SK-N-SH (cell line): Measurements from ENCODE around the gene GPR146. TPM values are rescaled to one million over a fixed set of nuclear protein-coding genes. Genes with fewer than 3 reads are reported as not detected.
A peak's percentile ranks its signal among the peaks of the same experiment; 100 is the strongest.

ENCODE experiments used
- CTCF ChIA-PET: fragments of 300-600, 350-600 bp; formaldehyde crosslinking; extraction: SDS; loops from one replicate; lab custom pipeline; 2021; lab: Yijun Ruan, JAX
- POLR2A ChIA-PET: fragments of 350-600 bp; sonication (Branson Sonifier 250); formaldehyde crosslinking; extraction: SDS; loops from one replicate; lab custom pipeline; 2020; ENCODE audit warnings: antibody characterized with exemption, inconsistent platforms; lab: Yijun Ruan, JAX
- DNase-seq: peaks from one replicate; pipeline ENCODE4 v3.0.0; 2012
- H2AFZ ChIP-seq: fragments of 200-600 bp; sonication (generic); 2 replicates; pipeline ENCODE4 v1.8.1; 2016; ENCODE audit warnings: antibody characterized with exemption, mild to moderate bottlenecking, low read depth
- H3F3A ChIP-seq: fragments of 200-600 bp; sonication (generic); replicated peaks from 2 replicates; pipeline ENCODE3; 2016; ENCODE audit warnings: antibody characterized with exemption, mild to moderate bottlenecking; ENCODE audit not compliant: insufficient read depth
- H3K27ac ChIP-seq, 2 experiments: fragments of 200-500 bp in 1 of 2; fragments of 200-600 bp in 1 of 2; sonication (Bioruptor generic) in 1 of 2; sonication (generic), shearing (Covaris generic) in 1 of 2; 2 replicates each; pipeline versions ENCODE4 v1.5.1 to v1.6.1; 2014 to 2016; ENCODE audit warnings: low read depth in 2 of 2, inconsistent platforms in 1 of 2, low read length in 1 of 2, mild to moderate bottlenecking in 1 of 2, mixed read lengths in 1 of 2
- H3K27me3 ChIP-seq: fragments of 200-600 bp; sonication (generic), shearing (Covaris generic); 2 replicates; pipeline ENCODE4 v1.6.1; 2016; ENCODE audit warnings: mixed run types; ENCODE audit not compliant: insufficient read depth
- H3K36me3 ChIP-seq, 2 experiments: fragments of 200-500 bp in 1 of 2; fragments of 200-600 bp in 1 of 2; sonication (Bioruptor generic) in 1 of 2; sonication (generic) in 1 of 2; replicated peaks in 1 of 2; 2 replicates each; pipeline versions ENCODE3 to v1.5.1; 2014 to 2016; ENCODE audit warnings: low read length in 1 of 2, mild to moderate bottlenecking in 1 of 2; ENCODE audit not compliant: insufficient read depth in 2 of 2, control insufficient read depth in 1 of 2
- H3K4me1 ChIP-seq, 2 experiments: fragments of 200-500 bp in 1 of 2; fragments of 200-600 bp in 1 of 2; sonication (Bioruptor generic) in 1 of 2; sonication (generic), shearing (Covaris generic) in 1 of 2; 2 replicates each; pipeline versions ENCODE4 v1.5.1 to v1.6.1; 2014 to 2016; ENCODE audit warnings: low read depth in 1 of 2, low read length in 1 of 2, mixed run types in 1 of 2; ENCODE audit not compliant: insufficient read depth in 2 of 2, control insufficient read depth in 1 of 2
- H3K4me2 ChIP-seq: fragments of 200-600 bp; sonication (generic), shearing (Covaris generic); 2 replicates; pipeline ENCODE4 v1.6.1; 2017; ENCODE audit warnings: mixed run types
- H3K4me3 ChIP-seq, 2 experiments: fragments of 200-500 bp in 1 of 2; fragments of 200-600 bp in 1 of 2; sonication (Bioruptor generic) in 1 of 2; sonication (generic), shearing (Covaris generic) in 1 of 2; 2 replicates each; pipeline versions ENCODE4 v1.5.1 to v1.8.1; 2014 to 2016; ENCODE audit warnings: low read depth in 2 of 2, inconsistent platforms in 1 of 2, low read length in 1 of 2, mild to moderate bottlenecking in 1 of 2, mixed read lengths in 1 of 2, moderate library complexity in 1 of 2
- H3K79me2 ChIP-seq: fragments of 200-600 bp; sonication (generic); 2 replicates; pipeline ENCODE4 v1.8.1; 2017; ENCODE audit warnings: mild to moderate bottlenecking; ENCODE audit not compliant: insufficient read depth
- H3K9ac ChIP-seq: fragments of 200-600 bp; sonication (generic); 2 replicates; pipeline ENCODE4 v1.6.1; 2017; ENCODE audit warnings: mixed run types
- H3K9me2 ChIP-seq: fragments of 200-600 bp; sonication (generic); 2 replicates; pipeline ENCODE4 v1.6.1; 2017; ENCODE audit warnings: mixed run types
- H3K9me3 ChIP-seq: fragments of 200-600 bp; sonication (generic); 2 replicates; pipeline ENCODE4 v1.6.1; 2017; ENCODE audit warnings: mixed run types, mild to moderate bottlenecking, moderate library complexity
- H4K20me1 ChIP-seq: fragments of 200-600 bp; sonication (generic); 2 replicates; pipeline ENCODE4 v1.6.1; 2017; ENCODE audit warnings: mild to moderate bottlenecking, mixed run types; ENCODE audit not compliant: insufficient read depth
- EP300 ChIP-seq, 2 experiments: IDR thresholded peaks; 2 replicates each; pipeline versions ENCODE4 v1.4.0 to v1.6.1; 2012; ENCODE audit warnings: borderline replicate concordance in 1 of 2, low read depth in 1 of 2, low read length in 1 of 2
- FOSL2 ChIP-seq: IDR thresholded peaks from 2 replicates; pipeline ENCODE4 v1.4.0; 2012; ENCODE audit warnings: low read depth, mild to moderate bottlenecking, moderate library complexity, borderline replicate concordance
- FOXM1 ChIP-seq: IDR thresholded peaks from 2 replicates; pipeline ENCODE4 v1.4.0; 2012; ENCODE audit warnings: low read depth, mild to moderate bottlenecking
- GABPA ChIP-seq: IDR thresholded peaks from 2 replicates; pipeline ENCODE4 v1.4.0; 2012; ENCODE audit warnings: low read depth, mild to moderate bottlenecking
- GATA2 ChIP-seq: sonication (generic); formaldehyde crosslinking; IDR thresholded peaks from 2 replicates; pipeline ENCODE4 v1.5.0; 2020; ENCODE audit warnings: mild to moderate bottlenecking, missing genetic modification reagents
- JUND ChIP-seq: IDR thresholded peaks from 2 replicates; pipeline ENCODE4 v1.4.0; 2012
- NRF1 ChIP-seq: IDR thresholded peaks from 2 replicates; pipeline ENCODE4 v1.6.1; 2012; ENCODE audit warnings: low read depth, mild to moderate bottlenecking, low read length
- RAD21 ChIP-seq: IDR thresholded peaks from 2 replicates; pipeline ENCODE4 v1.6.1; 2012; ENCODE audit warnings: mild to moderate bottlenecking, low read length
- RCOR1 ChIP-seq: fragments of 150-350 bp; IDR thresholded peaks from 2 replicates; pipeline ENCODE4 v1.6.1; 2017; ENCODE audit warnings: antibody characterized with exemption, low read length
- RFX5 ChIP-seq: IDR thresholded peaks from 2 replicates; pipeline ENCODE4 v1.6.1; 2012; ENCODE audit warnings: mild to moderate bottlenecking, improper control_type of control experiment, low read length
- RXRA ChIP-seq: IDR thresholded peaks from 2 replicates; pipeline ENCODE4 v1.4.0; 2012; ENCODE audit warnings: low read depth, mild to moderate bottlenecking, borderline replicate concordance
- SIN3A ChIP-seq: IDR thresholded peaks from 2 replicates; pipeline ENCODE4 v1.6.1; 2012; ENCODE audit warnings: low read depth, mild to moderate bottlenecking, low read length, moderate library complexity, borderline replicate concordance
- TAF1 ChIP-seq: IDR thresholded peaks from 2 replicates; pipeline ENCODE4 v1.6.1; 2012; ENCODE audit warnings: low read depth, mild to moderate bottlenecking, low read length, moderate library complexity, borderline replicate concordance
- WGBS: methylation state at CpG from one replicate; pipeline ENCODE4 v1.1.6; 2017; ENCODE audit warnings: low lambda C conversion rate; 5-methylcytosine and 5-hydroxymethylcytosine counted together
- polyA plus RNA-seq, 3 experiments: library from polyadenylated mRNA; depleted of rRNA; stranded (reverse); fragments of >200 nt; gene quantifications; 2 replicates each; pipeline ENCODE4 v1.2.3, GENCODE V29; 2012
- TF ChIP-seq, protein P1 (sequence below): IDR thresholded peaks from 2 replicates; pipeline ENCODE4 v1.4.0; 2012; ENCODE audit warnings: low read depth
- TF ChIP-seq, protein P2 (sequence below): IDR thresholded peaks from 2 replicates; pipeline ENCODE4 v1.6.1; 2012; ENCODE audit warnings: mild to moderate bottlenecking, low read depth, low read length, moderate library complexity
- TF ChIP-seq, protein P3 (sequence below): IDR thresholded peaks from 2 replicates; pipeline ENCODE4 v1.4.0; 2012; ENCODE audit warnings: low read depth, borderline replicate concordance
- TF ChIP-seq, protein P4 (sequence below): fragments of 150-350 bp; IDR thresholded peaks from 2 replicates; pipeline ENCODE4 v1.6.1; 2016; ENCODE audit warnings: mild to moderate bottlenecking, low read depth, low read length
- TF ChIP-seq, protein P5 (sequence below): fragments of 200-600 bp; sonication (generic); IDR thresholded peaks from 2 replicates; pipeline ENCODE4 v1.6.1; 2017; ENCODE audit warnings: antibody characterized with exemption, mild to moderate bottlenecking, moderate library complexity
- TF ChIP-seq, protein P6 (sequence below): IDR thresholded peaks from 2 replicates; pipeline ENCODE4 v1.4.0; 2012; ENCODE audit warnings: low read depth, borderline replicate concordance

GPR146 gene
- polyA plus RNA-seq, 1 of the 3 experiments (the other 2 are of a cell fraction) = 1.4 TPM

DNA sequence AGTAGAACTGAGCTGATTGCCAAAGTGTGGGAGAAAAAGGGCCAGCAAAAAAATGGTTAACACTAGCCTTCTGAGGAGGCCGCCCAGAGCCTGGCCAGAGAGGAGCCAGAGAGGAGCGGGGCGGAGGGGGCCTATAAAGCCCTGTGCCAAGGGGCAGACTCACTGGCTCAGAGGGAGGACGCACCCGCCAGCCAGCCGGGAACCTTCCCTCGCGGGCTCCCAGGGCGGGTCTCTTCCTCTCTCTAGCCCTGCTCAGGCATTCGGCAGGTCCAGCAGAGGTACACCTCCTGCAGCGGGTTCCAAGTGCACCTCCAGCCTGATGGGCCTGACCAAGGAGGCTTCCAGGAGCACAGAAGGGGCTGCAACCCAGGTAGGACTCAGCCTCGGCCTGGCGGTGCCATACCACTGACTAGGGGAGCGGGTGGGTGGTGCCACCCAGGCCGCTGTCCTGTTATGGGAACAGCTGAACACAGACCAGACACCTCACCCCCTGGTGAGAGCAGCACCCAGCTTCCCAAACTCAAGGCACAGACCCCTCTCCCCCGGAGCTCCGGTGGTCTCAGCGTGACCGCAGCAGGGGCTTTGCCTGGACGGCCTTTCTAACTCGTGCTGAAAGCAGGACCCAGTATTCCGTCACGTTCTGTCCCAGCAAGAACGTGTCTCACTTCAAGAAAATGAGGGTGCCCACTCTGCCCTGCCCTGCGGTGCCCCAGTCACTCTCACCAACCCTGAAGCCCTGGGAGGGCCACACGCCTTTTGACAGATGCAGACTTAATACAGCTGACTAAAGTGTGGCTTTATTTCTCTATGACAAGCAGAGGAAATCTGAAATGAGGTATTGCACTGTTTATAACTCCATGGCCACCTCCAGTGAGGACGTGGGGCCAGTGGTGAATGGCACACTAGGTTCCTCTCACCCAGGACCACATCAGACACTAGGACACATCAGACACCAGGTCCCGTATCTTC lies 43.9 kb downstream of the GPR146 start, which contains the start of gene GPER1:
Gene GPER1, plus strand, starts transcription at position 162 of the 969 bp plus-strand sequence. CDS start 3,616 bp downstream, outside the sequence.
- ChIA-PET POLR2A (no interaction called here), CTCF (interaction anchor here (0.8 to 8.0 kb wide), 29 partner anchors 8 to 179 kb away, joined by 3 to 114 read pairs (median 5); partner anchors contain the start of gene GPR146)
- Histone ChIP-seq H3K9me2 (no peaks in the 10 kb centered on the region), H3K9me3 (no peaks in the 10 kb centered on the region), H2AFZ (peak within 1 kb of the TSS; percentile 51), H3K4me3 (peak within 1 kb of the TSS; percentile 42 to 62), H3K27me3 (no peaks in the 10 kb centered on the region), H3K4me1 (peaks cover 25 to 30% of the 10 kb centered on the region in 2 experiments), H4K20me1 (no peaks in the 10 kb centered on the region; the same call in none of the 2 replicates), H3K79me2 (peaks cover 25% of the 10 kb centered on the region; the same call in 1 of the 2 replicates), H3K9ac (peak within 1 kb of the TSS; percentile 59; the same call in 1 of the 2 replicates), H3K27ac (peak within 1 kb of the TSS; percentile 44 to 58), H3F3A (peaks cover 22% of the 10 kb centered on the region), H3K36me3 (peaks cover 0 to 21% of the 10 kb centered on the region in 2 experiments), H3K4me2 (peak within 1 kb of the TSS; percentile 94)
- 40% methylated on average over 25 of the region's 28 CpGs for WGBS
- DNase-seq = peak; percentile 97
- TF ChIP-seq, protein P1, sequence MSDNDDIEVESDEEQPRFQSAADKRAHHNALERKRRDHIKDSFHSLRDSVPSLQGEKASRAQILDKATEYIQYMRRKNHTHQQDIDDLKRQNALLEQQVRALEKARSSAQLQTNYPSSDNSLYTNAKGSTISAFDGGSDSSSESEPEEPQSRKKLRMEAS = peak; percentile 65; the same call in 1 of the 2 replicates
- no peak for TF ChIP-seq RCOR1
- no peak for TF ChIP-seq FOXM1
- TF ChIP-seq, protein P2, sequence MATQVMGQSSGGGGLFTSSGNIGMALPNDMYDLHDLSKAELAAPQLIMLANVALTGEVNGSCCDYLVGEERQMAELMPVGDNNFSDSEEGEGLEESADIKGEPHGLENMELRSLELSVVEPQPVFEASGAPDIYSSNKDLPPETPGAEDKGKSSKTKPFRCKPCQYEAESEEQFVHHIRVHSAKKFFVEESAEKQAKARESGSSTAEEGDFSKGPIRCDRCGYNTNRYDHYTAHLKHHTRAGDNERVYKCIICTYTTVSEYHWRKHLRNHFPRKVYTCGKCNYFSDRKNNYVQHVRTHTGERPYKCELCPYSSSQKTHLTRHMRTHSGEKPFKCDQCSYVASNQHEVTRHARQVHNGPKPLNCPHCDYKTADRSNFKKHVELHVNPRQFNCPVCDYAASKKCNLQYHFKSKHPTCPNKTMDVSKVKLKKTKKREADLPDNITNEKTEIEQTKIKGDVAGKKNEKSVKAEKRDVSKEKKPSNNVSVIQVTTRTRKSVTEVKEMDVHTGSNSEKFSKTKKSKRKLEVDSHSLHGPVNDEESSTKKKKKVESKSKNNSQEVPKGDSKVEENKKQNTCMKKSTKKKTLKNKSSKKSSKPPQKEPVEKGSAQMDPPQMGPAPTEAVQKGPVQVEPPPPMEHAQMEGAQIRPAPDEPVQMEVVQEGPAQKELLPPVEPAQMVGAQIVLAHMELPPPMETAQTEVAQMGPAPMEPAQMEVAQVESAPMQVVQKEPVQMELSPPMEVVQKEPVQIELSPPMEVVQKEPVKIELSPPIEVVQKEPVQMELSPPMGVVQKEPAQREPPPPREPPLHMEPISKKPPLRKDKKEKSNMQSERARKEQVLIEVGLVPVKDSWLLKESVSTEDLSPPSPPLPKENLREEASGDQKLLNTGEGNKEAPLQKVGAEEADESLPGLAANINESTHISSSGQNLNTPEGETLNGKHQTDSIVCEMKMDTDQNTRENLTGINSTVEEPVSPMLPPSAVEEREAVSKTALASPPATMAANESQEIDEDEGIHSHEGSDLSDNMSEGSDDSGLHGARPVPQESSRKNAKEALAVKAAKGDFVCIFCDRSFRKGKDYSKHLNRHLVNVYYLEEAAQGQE = no peak
- TF ChIP-seq JUND = no peak
- no peak for TF ChIP-seq RFX5
- TF ChIP-seq, protein P3, sequence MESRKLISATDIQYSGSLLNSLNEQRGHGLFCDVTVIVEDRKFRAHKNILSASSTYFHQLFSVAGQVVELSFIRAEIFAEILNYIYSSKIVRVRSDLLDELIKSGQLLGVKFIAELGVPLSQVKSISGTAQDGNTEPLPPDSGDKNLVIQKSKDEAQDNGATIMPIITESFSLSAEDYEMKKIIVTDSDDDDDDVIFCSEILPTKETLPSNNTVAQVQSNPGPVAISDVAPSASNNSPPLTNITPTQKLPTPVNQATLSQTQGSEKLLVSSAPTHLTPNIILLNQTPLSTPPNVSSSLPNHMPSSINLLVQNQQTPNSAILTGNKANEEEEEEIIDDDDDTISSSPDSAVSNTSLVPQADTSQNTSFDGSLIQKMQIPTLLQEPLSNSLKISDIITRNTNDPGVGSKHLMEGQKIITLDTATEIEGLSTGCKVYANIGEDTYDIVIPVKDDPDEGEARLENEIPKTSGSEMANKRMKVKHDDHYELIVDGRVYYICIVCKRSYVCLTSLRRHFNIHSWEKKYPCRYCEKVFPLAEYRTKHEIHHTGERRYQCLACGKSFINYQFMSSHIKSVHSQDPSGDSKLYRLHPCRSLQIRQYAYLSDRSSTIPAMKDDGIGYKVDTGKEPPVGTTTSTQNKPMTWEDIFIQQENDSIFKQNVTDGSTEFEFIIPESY = no peak
- TF ChIP-seq, protein P4, sequence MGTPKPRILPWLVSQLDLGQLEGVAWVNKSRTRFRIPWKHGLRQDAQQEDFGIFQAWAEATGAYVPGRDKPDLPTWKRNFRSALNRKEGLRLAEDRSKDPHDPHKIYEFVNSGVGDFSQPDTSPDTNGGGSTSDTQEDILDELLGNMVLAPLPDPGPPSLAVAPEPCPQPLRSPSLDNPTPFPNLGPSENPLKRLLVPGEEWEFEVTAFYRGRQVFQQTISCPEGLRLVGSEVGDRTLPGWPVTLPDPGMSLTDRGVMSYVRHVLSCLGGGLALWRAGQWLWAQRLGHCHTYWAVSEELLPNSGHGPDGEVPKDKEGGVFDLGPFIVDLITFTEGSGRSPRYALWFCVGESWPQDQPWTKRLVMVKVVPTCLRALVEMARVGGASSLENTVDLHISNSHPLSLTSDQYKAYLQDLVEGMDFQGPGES = no peak
- no peak for TF ChIP-seq GATA2 (CRISPR knock-in tag)
- 0 out of 2 replicates have a peak, but pooled peaks have one; percentile 38 for TF ChIP-seq TAF1
- no peak for TF ChIP-seq NRF1
- TF ChIP-seq FOSL2 = no peak; the same call in 1 of the 2 replicates
- peak; percentile 68; the same call in 1 of the 2 replicates for TF ChIP-seq SIN3A
- TF ChIP-seq RAD21 = peak; percentile 29; the same call in 1 of the 2 replicates
- TF ChIP-seq, protein P5, sequence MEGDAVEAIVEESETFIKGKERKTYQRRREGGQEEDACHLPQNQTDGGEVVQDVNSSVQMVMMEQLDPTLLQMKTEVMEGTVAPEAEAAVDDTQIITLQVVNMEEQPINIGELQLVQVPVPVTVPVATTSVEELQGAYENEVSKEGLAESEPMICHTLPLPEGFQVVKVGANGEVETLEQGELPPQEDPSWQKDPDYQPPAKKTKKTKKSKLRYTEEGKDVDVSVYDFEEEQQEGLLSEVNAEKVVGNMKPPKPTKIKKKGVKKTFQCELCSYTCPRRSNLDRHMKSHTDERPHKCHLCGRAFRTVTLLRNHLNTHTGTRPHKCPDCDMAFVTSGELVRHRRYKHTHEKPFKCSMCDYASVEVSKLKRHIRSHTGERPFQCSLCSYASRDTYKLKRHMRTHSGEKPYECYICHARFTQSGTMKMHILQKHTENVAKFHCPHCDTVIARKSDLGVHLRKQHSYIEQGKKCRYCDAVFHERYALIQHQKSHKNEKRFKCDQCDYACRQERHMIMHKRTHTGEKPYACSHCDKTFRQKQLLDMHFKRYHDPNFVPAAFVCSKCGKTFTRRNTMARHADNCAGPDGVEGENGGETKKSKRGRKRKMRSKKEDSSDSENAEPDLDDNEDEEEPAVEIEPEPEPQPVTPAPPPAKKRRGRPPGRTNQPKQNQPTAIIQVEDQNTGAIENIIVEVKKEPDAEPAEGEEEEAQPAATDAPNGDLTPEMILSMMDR = no peak
- no peak for TF ChIP-seq RXRA
- TF ChIP-seq, protein P6, sequence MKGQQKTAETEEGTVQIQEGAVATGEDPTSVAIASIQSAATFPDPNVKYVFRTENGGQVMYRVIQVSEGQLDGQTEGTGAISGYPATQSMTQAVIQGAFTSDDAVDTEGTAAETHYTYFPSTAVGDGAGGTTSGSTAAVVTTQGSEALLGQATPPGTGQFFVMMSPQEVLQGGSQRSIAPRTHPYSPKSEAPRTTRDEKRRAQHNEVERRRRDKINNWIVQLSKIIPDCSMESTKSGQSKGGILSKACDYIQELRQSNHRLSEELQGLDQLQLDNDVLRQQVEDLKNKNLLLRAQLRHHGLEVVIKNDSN = no peak
- TF ChIP-seq GABPA = no peak
- TF ChIP-seq EP300 (IDR thresholded peaks at IDR 0.05; ENCODE audit: borderline replicate concordance in 1 of 2, low read depth in 1 of 2, low read length in 1 of 2) = no peak; a peak in 2 of 4 replicates
